ENCODE results near the gene PGAM5. TPM values are rescaled to one million over a fixed set of nuclear protein-coding genes. Genes with fewer than 3 reads are reported as not detected.
A peak's percentile ranks its signal among the peaks of the same experiment; 100 is the strongest.

Gene PGAM5
- total and polyA plus RNA-seq, 10 donors, result 8.2 to 28.8 (median 21.6) TPM

GRCh38 chr12:132735496-132735895, 24.9 kb downstream of the PGAM5 start:
- TF ChIP-seq, protein P1, sequence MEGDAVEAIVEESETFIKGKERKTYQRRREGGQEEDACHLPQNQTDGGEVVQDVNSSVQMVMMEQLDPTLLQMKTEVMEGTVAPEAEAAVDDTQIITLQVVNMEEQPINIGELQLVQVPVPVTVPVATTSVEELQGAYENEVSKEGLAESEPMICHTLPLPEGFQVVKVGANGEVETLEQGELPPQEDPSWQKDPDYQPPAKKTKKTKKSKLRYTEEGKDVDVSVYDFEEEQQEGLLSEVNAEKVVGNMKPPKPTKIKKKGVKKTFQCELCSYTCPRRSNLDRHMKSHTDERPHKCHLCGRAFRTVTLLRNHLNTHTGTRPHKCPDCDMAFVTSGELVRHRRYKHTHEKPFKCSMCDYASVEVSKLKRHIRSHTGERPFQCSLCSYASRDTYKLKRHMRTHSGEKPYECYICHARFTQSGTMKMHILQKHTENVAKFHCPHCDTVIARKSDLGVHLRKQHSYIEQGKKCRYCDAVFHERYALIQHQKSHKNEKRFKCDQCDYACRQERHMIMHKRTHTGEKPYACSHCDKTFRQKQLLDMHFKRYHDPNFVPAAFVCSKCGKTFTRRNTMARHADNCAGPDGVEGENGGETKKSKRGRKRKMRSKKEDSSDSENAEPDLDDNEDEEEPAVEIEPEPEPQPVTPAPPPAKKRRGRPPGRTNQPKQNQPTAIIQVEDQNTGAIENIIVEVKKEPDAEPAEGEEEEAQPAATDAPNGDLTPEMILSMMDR (IDR thresholded peaks at IDR 0.05 in 8 of 11, conservative IDR thresholded peaks at IDR 0.05 in 3 of 11), result no peak
- peak in 1 of 3 donors; percentile 53 for TF ChIP-seq POLR2AphosphoS5 (IDR thresholded peaks at IDR 0.05)
- intact Hi-C loops (cut with DNase I; ENCODE audit: low total_unique reads), result no loop called here
- H3K4me1 ChIP-seq, result peaks cover 0 to under 1% (median 0%) of the 10 kb centered on the region in 6 donors
- DNase-seq, result no peak
- H3K27me3 ChIP-seq (replicated peaks in 1 of 7), result no peaks in the 10 kb centered on the region
- no peak overlapping the region for H3K27ac ChIP-seq
- no peaks in the 10 kb centered on the region for H3K9me3 ChIP-seq
- H3K36me3 ChIP-seq, result peaks cover 0 to 100% (median 89%) of the 10 kb centered on the region in 6 donors
- no peak overlapping the region for H3K4me3 ChIP-seq
- 95 to 98% (median 96%) methylated on average over 20 of the region's 20 CpGs for WGBS, 5 donors

- Histone ChIP-seq H3K27me3 (replicated peaks in 1 of 7) (no peaks in the 10 kb centered on the region), H3K36me3 (peaks cover 0 to 100% (median 89%) of the 10 kb centered on the region in 6 donors), H3K9me3 (no peaks in the 10 kb centered on the region), H3K27ac (no peak overlapping the region), H3K4me3 (no peak overlapping the region), H3K4me1 (no peaks in the 10 kb centered on the region)
- 89 to 95% (median 93%) methylated on average over 12 of the region's 12 CpGs for WGBS, 5 donors
- no peak for DNase-seq
- TF ChIP-seq, protein P1 (IDR thresholded peaks at IDR 0.05 in 8 of 11, conservative IDR thresholded peaks at IDR 0.05 in 3 of 11), result no peak
- TF ChIP-seq POLR2AphosphoS5 (IDR thresholded peaks at IDR 0.05), result peak in 2 of 3 donors; percentile 23 to 41
- intact Hi-C loops (cut with DNase I; ENCODE audit: low total_unique reads), result no loop called here
These were observed 25.7 kb downstream of the PGAM5 start for GRCh38 chr12:132736378-132736777.

GRCh38 chr12:132736913-132737312, 26.3 kb downstream of the PGAM5 start:
- peaks cover 0 to 100% (median 89%) of the 10 kb centered on the region in 6 donors for H3K36me3 ChIP-seq
- no peak overlapping the region for H3K4me3 ChIP-seq
- no peaks in the 10 kb centered on the region for H3K27me3 ChIP-seq (replicated peaks in 1 of 7)
- no peaks in the 10 kb centered on the region for H3K4me1 ChIP-seq
- H3K9me3 ChIP-seq, result no peaks in the 10 kb centered on the region
- WGBS, 5 donors, result 91 to 98% (median 95%) methylated on average over 10 to 15 of the region's 15 CpGs
- intact Hi-C loops (cut with DNase I; ENCODE audit: low total_unique reads), result no loop called here
- TF ChIP-seq, protein P1 (IDR thresholded peaks at IDR 0.05 in 8 of 11, conservative IDR thresholded peaks at IDR 0.05 in 3 of 11), result no peak
- peak in 1 of 3 donors; percentile 34 for TF ChIP-seq POLR2AphosphoS5 (IDR thresholded peaks at IDR 0.05)
- no peak overlapping the region for H3K27ac ChIP-seq
- no peak for DNase-seq

- WGBS, 5 donors, result 82 to 94% (median 88%) methylated on average over 19 of the region's 19 CpGs
These were observed 29.1 kb downstream of the PGAM5 start for GRCh38 chr12:132739600-132740312.

More at GRCh38 chr12:132739600-132740312, 29.1 kb downstream of the PGAM5 start:
- H3K4me1 ChIP-seq, result no peaks in the 10 kb centered on the region
- TF ChIP-seq POLR2A (IDR thresholded peaks at IDR 0.05) (no peak), POLR2AphosphoS5 (IDR thresholded peaks at IDR 0.05) (peak; percentile 11 to 56 (median 25))
- no peak for DNase-seq
- no peaks in the 10 kb centered on the region for H3K9me3 ChIP-seq
- H3K36me3 ChIP-seq, result peaks cover 7 to 100% (median 97%) of the 10 kb centered on the region in 6 donors
- intact Hi-C loops (cut with DNase I; ENCODE audit: low total_unique reads), result no loop called here
- no peak overlapping the region for H3K4me3 ChIP-seq
- no peak overlapping the region for H3K27ac ChIP-seq
- H3K27me3 ChIP-seq (replicated peaks in 1 of 7), result no peaks in the 10 kb centered on the region
